ENCODE measurements around the gene CLIP1. TPM values are rescaled to one million over a fixed set of nuclear protein-coding genes. Genes with fewer than 3 reads are reported as not detected.

Gene CLIP1
- polyA plus RNA-seq, 1 donor (not counting 4 experiments of a cell fraction or from before 2014, with no cell fraction given) = 54.0 TPM

DNA sequence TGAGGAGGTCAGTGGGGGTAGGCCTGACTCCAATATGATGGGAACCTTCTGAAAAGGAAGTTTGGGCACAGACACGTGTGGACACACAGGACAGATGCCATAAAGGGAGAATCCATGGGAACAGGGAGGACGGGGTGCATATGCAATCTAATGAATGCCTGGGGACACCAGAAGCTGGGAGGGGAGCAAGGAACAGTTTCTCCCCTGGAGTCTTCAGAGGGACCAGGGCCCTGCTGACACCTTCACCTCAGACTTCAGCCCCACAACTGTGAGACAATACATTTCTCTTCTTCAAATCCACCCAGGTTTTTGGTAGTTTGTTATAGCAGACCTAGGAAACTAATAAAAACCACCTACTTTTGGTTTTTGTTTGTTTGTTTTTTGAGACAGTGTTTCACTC, 35.2 kb upstream of the CLIP1 start:
- DNase-seq (ENCODE audit: low read depth, low spot score) (no peak), FAIRE-seq (no peak)
- Histone ChIP-seq H3K9me3 (ENCODE audit: control insufficient read depth, low read depth, low read length) (no peaks in the 10 kb centered on the region), H3K4me2 (ENCODE audit: control insufficient read depth, extremely low read depth, insufficient read depth, low read depth, low read length) (no peak overlapping the region), H3K9me1 (ENCODE audit: control insufficient read depth, extremely low read depth, insufficient read depth, low read length) (no peaks in the 10 kb centered on the region), H3K9ac (ENCODE audit: control insufficient read depth, extremely low read depth, insufficient read depth, low read length) (no peak overlapping the region), H3K4me1 (ENCODE audit: control insufficient read depth, extremely low read depth, insufficient read depth, low read length) (no peaks in the 10 kb centered on the region), H3K4me3 (ENCODE audit: control insufficient read depth in 2 of 3, extremely low read depth in 1 of 3, insufficient read depth in 2 of 3, low read depth in 1 of 3, low read length in 3 of 3) (no peak overlapping the region), H3K27me3 (ENCODE audit: control insufficient read depth, extremely low read depth, insufficient read depth, low read length) (no peaks in the 10 kb centered on the region), H3K79me2 (ENCODE audit: control insufficient read depth, insufficient read depth, low read length) (no peaks in the 10 kb centered on the region), H2AFZ (ENCODE audit: control insufficient read depth, low read length) (no peak overlapping the region), H3K27ac (ENCODE audit: control insufficient read depth, insufficient read depth, low read length) (no peak overlapping the region), H4K20me1 (ENCODE audit: control insufficient read depth, extremely low read depth, insufficient read depth, low read length) (no peaks in the 10 kb centered on the region), H3K36me3 (ENCODE audit: control insufficient read depth in 2 of 2, extremely low read depth in 1 of 2, insufficient read depth in 2 of 2, low read length in 2 of 2) (no peaks in the 10 kb centered on the region)
- TF ChIP-seq, protein P1, sequence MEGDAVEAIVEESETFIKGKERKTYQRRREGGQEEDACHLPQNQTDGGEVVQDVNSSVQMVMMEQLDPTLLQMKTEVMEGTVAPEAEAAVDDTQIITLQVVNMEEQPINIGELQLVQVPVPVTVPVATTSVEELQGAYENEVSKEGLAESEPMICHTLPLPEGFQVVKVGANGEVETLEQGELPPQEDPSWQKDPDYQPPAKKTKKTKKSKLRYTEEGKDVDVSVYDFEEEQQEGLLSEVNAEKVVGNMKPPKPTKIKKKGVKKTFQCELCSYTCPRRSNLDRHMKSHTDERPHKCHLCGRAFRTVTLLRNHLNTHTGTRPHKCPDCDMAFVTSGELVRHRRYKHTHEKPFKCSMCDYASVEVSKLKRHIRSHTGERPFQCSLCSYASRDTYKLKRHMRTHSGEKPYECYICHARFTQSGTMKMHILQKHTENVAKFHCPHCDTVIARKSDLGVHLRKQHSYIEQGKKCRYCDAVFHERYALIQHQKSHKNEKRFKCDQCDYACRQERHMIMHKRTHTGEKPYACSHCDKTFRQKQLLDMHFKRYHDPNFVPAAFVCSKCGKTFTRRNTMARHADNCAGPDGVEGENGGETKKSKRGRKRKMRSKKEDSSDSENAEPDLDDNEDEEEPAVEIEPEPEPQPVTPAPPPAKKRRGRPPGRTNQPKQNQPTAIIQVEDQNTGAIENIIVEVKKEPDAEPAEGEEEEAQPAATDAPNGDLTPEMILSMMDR (optimal IDR thresholded peaks at IDR 0.05 in 1 of 3, IDR thresholded peaks at IDR 0.05 in 1 of 3, conservative IDR thresholded peaks at IDR 0.05 in 1 of 3; ENCODE audit: extremely low read depth in 1 of 3, insufficient read depth in 2 of 3, low read length in 3 of 3) = no peak
- TF ChIP-seq EZH2 (IDR thresholded peaks at IDR 0.05; ENCODE audit: low read length) = no peak
- dilution Hi-C loops (cut with MboI; ENCODE audit: extremely low pct_ligation_motif_present, low sequenced_read_pairs) = no loop called here

DNA sequence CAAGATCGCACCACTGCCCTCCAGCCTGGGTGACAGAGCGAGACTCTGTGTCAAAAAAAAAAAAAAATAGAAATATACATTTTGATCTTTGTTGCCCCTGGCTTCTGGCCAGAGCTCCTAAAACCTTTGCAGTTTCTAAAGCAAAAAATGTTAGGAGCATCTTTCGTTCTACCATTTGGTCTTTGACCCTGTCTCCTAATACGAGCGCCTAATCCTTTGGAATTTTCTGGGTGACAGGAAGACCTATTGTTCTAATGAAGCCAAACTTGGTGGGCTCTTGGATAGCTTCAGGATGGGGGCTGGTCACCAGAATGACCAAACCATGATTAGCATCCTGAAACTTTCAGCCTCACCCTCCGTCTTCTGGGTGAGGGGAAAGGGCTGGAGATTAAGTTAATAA, 32.3 kb upstream of the CLIP1 start:
- H3K9ac ChIP-seq (ENCODE audit: control insufficient read depth, extremely low read depth, insufficient read depth, low read length) = no peak overlapping the region
- H4K20me1 ChIP-seq (ENCODE audit: control insufficient read depth, extremely low read depth, insufficient read depth, low read length) = no peaks in the 10 kb centered on the region
- H3K36me3 ChIP-seq (ENCODE audit: control insufficient read depth in 2 of 2, extremely low read depth in 1 of 2, insufficient read depth in 2 of 2, low read length in 2 of 2) = no peaks in the 10 kb centered on the region
- no peaks in the 10 kb centered on the region for H3K9me3 ChIP-seq (ENCODE audit: control insufficient read depth, low read depth, low read length)
- H3K27me3 ChIP-seq (ENCODE audit: control insufficient read depth, extremely low read depth, insufficient read depth, low read length) = no peaks in the 10 kb centered on the region
- no peak overlapping the region for H2AFZ ChIP-seq (ENCODE audit: control insufficient read depth, low read length)
- dilution Hi-C loops (cut with MboI; ENCODE audit: extremely low pct_ligation_motif_present, low sequenced_read_pairs) = no loop called here
- no peak overlapping the region for H3K4me3 ChIP-seq (ENCODE audit: control insufficient read depth in 2 of 3, extremely low read depth in 1 of 3, insufficient read depth in 2 of 3, low read depth in 1 of 3, low read length in 3 of 3)
- no peaks in the 10 kb centered on the region for H3K9me1 ChIP-seq (ENCODE audit: control insufficient read depth, extremely low read depth, insufficient read depth, low read length)
- H3K79me2 ChIP-seq (ENCODE audit: control insufficient read depth, insufficient read depth, low read length) = no peaks in the 10 kb centered on the region
- H3K4me1 ChIP-seq (ENCODE audit: control insufficient read depth, extremely low read depth, insufficient read depth, low read length) = peaks cover 2% of the 10 kb centered on the region
- no peak overlapping the region for H3K4me2 ChIP-seq (ENCODE audit: control insufficient read depth, extremely low read depth, insufficient read depth, low read depth, low read length)
- DNase-seq (ENCODE audit: low read depth, low spot score) (no peak), FAIRE-seq (no peak)
- H3K27ac ChIP-seq (ENCODE audit: control insufficient read depth, insufficient read depth, low read length) = no peak overlapping the region
- no peak for TF ChIP-seq EZH2 (IDR thresholded peaks at IDR 0.05; ENCODE audit: low read length)
- TF ChIP-seq, protein P1 (optimal IDR thresholded peaks at IDR 0.05 in 1 of 3, IDR thresholded peaks at IDR 0.05 in 1 of 3, conservative IDR thresholded peaks at IDR 0.05 in 1 of 3; ENCODE audit: extremely low read depth in 1 of 3, insufficient read depth in 2 of 3, low read length in 3 of 3) = no peak
